Measurements from ENCODE around the gene LCN6. TPM values are rescaled to one million over a fixed set of nuclear protein-coding genes. Genes with fewer than 3 reads are reported as not detected.
A peak's percentile ranks its signal among the peaks of the same experiment; 100 is the strongest.

LCN6 gene
- total RNA-seq, 1 donor from 2014 or later, result 3.8 TPM

- peak; percentile 13 for ATAC-seq
Measured at GRCh38 chr9:136741883-136742571, 6.3 kb downstream of the LCN6 start.

- peak; percentile 5 for ATAC-seq
Measured at GRCh38 chr9:136740971-136741882, 7.1 kb downstream of the LCN6 start.

- no peak for ATAC-seq
Measured at GRCh38 chr9:136740491-136740890, 7.8 kb downstream of the LCN6 start.

- no peak for ATAC-seq
Measured at GRCh38 chr9:136740069-136740468, 8.3 kb downstream of the LCN6 start.

GRCh38 chr9:136739509-136739908 is 8.8 kb downstream of the LCN6 start:
- ATAC-seq, result no peak

- no peak for ATAC-seq
Measured at GRCh38 chr9:136738960-136739359, 9.4 kb downstream of the LCN6 start.

- no peak for ATAC-seq
Measured at GRCh38 chr9:136735812-136736480, 12.4 kb downstream of the LCN6 start.

GRCh38 chr9:136734837-136735496 is 13.4 kb downstream of the LCN6 start:
- ATAC-seq, result no peak

GRCh38 chr9:136733611-136734010 is 14.7 kb downstream of the LCN6 start:
- ATAC-seq, result no peak

GRCh38 chr9:136732444-136733178 is 15.7 kb downstream of the LCN6 start:
- ATAC-seq, result no peak

GRCh38 chr9:136729926-136730325 is 18.4 kb downstream of the LCN6 start:
- no peak for ATAC-seq

- peak; percentile 4 for ATAC-seq
Measured at GRCh38 chr9:136729144-136729543, 19.2 kb downstream of the LCN6 start.

- ATAC-seq, result peak; percentile 14
Measured at GRCh38 chr9:136728548-136729123, 19.7 kb downstream of the LCN6 start.

- ATAC-seq, result peak; percentile 79
Measured at GRCh38 chr9:136728080-136728547, 20.2 kb downstream of the LCN6 start.

GRCh38 chr9:136726631-136727191 is 21.6 kb downstream of the LCN6 start:
- peak; percentile 26 for ATAC-seq

GRCh38 chr9:136726118-136726517 is 22.2 kb downstream of the LCN6 start:
- no peak for ATAC-seq

- ATAC-seq, result peak; percentile 27
Measured at GRCh38 chr9:136725612-136726011, 22.7 kb downstream of the LCN6 start.

- ATAC-seq, result no peak
Measured at GRCh38 chr9:136724772-136725171, 23.6 kb downstream of the LCN6 start.

GRCh38 chr9:136723989-136724388 is 24.3 kb downstream of the LCN6 start:
- no peak for ATAC-seq

- ATAC-seq, result no peak
Measured at GRCh38 chr9:136723362-136723976, 24.9 kb downstream of the LCN6 start.

GRCh38 chr9:136722969-136723356 is 25.4 kb downstream of the LCN6 start:
- no peak for ATAC-seq

Measured in esophagus mucosa (tissue), 1 donor.